ENCODE data around the gene C2CD3.

C2CD3 gene, protein sequence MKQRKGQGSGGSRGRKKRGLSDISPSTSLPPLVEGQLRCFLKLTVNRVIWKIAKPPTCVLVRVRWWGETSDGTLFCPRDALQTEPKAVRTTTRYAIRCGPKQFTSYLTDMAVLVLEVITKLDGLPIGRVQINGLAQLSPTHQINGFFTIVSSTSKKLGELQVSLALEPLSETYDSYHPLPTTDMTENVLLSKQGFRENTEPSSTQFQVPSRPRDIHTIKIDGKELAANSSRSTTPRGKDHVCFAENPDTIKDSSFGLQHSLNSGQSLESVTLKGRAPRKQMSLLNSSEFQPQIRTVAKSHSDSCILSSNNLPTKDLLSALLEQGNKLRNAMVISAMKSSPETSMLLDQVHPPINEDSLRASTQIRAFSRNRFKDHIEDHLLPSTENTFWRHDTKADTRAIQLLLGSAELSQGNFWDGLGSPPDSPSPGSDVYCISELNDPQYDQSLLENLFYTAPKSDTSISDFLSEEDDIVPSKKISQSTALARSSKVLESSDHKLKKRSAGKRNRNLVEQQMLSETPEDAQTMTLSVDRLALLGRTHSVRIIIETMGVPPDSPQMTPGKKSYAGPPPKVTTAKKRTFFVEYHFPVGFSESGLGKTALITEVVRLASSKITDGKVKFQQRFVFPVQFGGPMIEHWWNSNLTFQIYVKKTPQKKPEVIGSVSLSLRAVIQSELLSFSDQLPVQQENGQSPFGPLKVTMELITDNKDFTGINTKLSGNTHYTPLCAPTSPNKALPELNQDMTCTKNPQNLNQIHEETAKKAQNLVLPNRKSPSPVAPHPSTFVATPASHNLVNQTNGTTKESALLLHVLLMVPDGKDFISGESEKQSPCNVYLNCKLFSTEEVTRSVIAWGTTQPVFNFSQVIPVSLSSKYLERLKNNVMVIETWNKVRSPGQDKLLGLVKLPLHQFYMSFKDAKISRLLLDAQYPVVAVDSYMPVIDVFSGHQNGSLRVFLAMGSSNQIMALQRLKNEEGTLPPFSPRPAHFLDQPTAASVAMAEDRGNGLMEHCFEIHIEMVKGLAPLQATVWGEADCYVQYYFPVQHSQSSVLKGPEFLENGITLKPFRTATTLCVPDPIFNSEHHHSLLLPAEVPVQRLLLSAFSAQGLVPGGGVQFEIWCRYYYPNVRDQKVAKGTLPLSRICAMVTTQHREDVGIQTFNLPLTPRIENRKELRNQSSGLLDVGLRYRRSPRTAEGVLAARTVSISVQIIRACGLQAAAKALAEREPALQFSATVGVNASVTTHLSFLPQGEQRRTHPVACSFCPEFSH (N-terminal part only)

GRCh38 chr11:74170694-74171629, at the start of gene C2CD3, which contains the start of gene PPME1:
Gene C2CD3 (minus strand): TSS chr11:74171002. CDS start chr11:74170792, 210 bp downstream.
Gene PPME1 (plus strand): TSS chr11:74171289. CDS start chr11:74171422, 133 bp downstream.
- DNase-seq: peak; percentile 97 to 99

DNA sequence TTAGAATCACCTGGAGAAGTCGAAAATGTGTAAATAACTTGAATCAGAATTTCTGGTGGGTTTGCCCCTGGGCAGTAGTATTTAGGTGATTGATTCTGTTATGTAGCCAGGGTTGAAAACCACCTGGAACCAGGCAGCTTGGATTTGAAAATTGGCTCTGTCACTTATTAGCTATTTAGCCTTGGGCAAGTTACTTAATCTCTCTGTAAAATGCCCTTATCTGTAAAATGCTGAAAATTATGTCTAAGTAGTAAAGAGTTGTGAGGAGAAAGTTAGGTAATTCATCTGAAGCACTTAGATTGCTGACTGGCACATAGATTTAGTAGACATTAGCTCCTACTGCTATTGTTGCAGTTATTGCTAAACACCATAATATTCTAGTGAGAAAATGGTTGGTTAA, 49.6 kb upstream of the C2CD3 start:
- no peak for DNase-seq

DNA sequence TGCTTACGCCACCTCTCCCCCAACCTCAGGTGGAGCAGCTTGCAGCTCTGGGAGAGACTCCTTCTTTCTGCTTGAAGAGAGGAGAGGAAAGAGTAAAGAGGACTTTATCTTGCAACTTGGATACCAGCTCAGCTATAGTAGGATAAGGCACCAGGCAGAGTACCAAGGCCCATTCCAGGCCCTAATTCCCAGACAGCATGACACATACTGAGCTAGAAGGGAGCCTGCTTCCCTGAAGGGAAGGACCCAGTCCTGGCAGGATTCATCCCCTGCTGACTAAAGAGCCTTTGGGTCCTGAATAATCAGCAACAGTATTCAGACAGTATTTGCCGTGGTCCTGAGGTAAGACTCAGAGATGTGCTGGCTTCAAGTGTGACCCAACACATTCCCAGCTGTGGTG, 41.7 kb upstream of the C2CD3 start:
- no peak for DNase-seq

GRCh38 chr11:74208507-74208906, 37.7 kb upstream of the C2CD3 start:
- no peak for DNase-seq

DNA sequence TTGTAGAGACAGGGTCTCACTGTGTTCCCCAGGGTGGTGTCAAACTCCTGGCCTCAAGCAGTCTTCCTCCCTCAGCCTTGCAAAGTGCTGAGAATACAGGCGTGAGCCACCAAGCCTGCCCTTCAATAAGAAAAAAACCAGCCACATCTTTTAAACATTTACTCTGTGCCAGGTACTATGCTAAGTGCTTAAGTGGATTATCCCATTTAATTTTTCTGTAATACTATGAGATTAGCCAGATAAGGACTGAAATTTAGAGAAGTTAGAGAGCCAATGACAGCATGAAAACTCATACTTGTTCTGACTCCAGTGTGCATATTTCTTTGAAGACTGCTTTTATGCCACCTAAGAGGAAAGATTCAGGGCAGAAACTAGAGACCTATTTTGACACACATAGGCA, 35.9 kb upstream of the C2CD3 start:
- no peak for DNase-seq

- no peak for DNase-seq
These were observed 34.4 kb upstream of the C2CD3 start for GRCh38 chr11:74205181-74205580.

- DNase-seq: no peak
These were observed 33.9 kb upstream of the C2CD3 start for GRCh38 chr11:74204701-74205100.

DNA sequence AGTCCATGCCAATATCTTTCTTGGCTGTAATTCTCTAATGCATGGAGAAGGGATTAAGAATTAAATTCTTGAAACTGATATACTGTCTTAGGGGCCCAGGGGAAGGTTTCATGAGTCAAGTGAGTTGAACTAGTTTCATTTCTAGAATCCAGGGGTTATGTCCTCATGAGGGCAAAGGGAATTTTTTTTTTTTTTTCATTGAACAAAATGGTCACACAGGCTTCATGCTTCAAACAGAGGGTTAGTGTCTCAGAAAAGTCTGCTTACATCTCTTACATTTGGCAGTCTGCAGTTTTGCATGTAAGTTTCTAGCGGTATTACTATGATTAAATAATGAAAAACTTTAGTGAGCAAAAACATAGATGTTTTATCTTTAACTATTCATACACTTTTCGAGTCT, 33.2 kb upstream of the C2CD3 start:
- no peak for DNase-seq

DNA sequence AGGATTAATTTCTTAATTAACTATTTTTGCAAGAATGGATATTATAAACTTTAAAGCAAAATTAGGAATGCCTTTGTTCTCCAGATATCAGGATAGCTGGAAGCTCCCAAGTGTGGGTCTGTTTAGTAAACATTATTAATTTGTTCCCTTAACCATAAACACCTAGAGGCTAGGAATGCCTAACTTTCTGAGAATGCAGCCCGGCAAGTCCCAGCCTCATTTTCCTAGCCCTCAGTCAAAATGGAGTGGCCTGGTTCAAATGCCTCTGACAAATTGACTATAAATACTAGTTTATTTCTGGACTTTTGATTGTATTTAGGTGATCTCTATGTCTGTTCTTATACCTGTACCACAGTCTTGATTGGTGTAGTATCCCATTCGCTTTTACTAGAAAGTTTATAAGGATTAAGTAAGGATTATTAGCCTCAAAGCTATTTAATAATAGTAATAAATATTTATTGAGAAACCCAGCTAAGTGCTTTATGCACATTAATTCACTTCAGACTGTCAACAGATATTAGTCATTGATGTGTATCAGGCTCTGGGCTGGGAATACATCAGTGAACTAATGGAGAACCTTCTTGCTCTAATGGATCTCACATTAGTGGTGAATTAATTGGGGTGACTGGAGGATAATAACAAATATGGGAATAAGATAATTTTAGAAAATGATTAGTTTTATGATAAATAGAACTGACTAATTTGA, 26.1 kb upstream of the C2CD3 start:
- no peak for DNase-seq

DNA sequence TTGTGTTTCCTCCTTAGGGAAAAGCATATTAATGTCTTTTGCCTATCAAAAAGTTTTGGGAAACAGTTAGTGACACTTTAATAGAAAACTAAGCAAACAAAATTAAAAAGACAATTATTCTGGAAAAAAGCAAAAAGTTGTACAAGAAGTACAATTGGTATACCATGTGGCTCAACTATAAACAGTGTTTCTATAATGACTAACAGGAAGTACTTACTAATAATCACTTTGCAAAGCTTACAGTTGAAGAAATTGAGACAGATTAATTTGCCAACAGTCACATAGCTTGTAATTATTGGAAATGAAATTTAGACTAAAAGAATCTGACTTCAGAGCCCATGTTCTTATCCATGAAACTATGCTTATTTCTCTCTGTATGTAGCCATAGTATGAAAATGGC, 25.0 kb upstream of the C2CD3 start:
- no peak for DNase-seq

GRCh38 chr11:74185695-74186094, 14.9 kb upstream of the C2CD3 start:
- no peak for DNase-seq

- DNase-seq: no peak
These were observed 14.5 kb upstream of the C2CD3 start for GRCh38 chr11:74185285-74185684.

DNA sequence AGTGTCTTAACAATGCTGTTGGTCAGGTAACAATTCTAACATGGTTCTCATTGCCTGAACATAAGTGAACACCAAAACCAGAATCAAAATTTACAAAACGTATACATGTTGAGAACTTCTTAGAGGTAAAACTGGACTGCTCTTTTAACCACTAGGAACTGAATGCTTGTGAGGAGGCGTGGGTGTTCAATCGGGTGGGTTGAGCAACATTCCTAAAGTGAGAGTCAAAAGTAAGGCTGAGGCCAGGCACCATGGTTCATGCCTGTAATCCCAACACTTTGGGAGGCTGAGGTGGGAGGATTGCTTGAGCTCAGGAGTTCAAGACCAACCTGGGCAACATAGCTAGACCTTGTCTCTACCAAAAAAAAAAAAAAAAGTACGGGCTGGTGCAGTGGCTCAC, 11.8 kb upstream of the C2CD3 start:
- no peak for DNase-seq

DNA sequence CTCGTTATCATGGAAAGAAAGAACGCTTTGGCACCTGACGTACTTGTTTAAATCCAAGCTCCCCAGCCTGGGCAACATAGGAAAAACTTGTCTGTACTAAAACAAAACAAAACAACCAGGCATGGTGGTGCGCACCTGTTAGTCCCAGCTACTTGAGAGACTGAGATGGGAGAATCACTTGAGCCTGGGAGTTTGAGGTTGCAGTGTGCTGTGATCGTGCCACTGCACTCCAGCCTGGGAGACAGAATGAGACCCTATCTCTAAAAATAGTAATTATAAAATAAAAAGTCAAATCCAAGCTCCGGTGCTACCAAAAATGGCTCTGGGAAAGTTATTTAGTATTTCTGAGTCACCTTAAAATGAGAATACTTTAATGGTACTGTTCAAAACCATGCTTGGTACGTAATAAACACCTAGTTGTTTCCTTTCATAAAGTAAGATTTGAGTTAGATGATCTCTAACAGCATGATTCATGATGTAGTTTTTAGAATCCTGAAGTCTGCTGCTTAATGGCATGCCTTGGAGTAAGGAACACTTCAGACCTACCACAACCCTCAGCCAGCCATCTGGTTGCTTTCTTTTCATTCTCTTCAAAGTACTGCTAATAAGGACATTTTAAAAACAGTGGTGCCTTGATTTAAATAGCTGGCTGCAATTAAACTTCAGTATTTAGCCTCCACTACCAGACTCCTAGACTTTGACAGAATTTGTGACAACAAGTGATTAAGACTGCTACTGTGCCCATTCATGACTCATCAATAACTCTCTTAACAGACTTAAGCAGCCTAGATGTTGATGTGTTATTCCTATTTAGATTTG, 8.6 kb upstream of the C2CD3 start:
- no peak for DNase-seq

- DNase-seq: no peak
These were observed 5.1 kb upstream of the C2CD3 start for GRCh38 chr11:74175920-74176319.

DNA sequence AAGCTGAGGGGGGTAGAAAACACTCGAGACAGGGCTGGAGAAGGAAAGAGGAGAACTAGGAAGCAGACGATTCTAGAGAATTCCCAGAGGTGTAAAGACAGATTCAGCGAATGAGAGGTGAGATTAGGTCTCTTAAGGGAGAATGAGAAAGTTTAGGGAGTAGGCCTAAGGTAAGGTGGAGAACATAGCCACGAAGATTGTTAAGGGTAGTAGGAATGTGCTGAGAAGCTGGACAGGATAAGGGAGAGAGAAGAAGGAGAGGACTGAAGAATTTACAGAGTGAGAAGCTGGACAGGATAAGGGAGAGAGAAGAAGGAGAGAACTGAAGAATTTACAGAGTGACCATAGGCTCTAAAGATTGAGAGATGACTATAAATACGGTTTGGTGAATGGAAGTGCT, 1.2 kb upstream of the C2CD3 start:
- DNase-seq: no peak

DNA sequence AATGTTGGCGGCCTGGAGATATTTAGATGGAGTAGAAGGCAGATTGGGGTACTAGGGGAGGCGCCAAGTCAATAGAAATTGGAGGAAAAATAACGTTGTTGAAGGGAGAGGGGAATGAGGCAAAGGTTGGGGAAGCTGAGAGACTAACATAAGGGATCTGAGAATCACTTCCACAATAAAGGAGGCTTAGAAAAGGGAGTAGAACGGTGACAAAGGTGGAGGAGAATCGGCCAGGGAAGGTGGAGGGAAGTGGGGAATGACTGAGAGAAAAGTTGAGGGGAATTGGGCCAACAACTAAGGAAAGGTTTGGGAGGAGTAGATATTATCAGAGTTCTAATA, 797 bp upstream of the C2CD3 start:
- DNase-seq: no peak

GRCh38 chr11:74169738-74170458, 904 bp downstream of the C2CD3 start:
- no peak for DNase-seq

DNA sequence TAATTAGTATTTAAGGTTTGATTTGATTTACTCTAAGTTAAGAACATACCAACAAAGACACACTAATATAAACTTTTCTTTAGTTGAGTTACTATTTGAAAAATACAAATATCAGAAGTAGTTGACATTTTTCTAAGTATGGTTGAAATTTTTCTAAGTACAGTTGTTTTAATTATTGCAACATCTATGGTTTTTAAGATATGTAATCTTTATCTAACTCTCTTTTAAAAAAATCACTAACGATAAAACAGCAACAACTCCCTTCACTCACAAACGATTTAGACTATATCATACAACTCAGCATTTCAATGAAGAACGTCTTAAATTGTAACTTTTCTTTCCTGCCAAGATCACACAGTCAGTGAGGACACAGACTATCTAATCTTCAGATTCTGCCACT, 2.0 kb downstream of the C2CD3 start:
- DNase-seq: no peak

Data from cerebellar nuclear complex (tissue), 1 donor.